Measurements from ENCODE around the gene SCAMP3. TPM values are rescaled to one million over a fixed set of nuclear protein-coding genes. Genes with fewer than 3 reads are reported as not detected.
A peak's percentile ranks its signal among the peaks of the same experiment; 100 is the strongest.
"Not testable (repeated sequence)": the region's sequence is repeated elsewhere in the genome, so short reads cannot be mapped to it uniquely, and the experiment has no call there.

SCAMP3 gene
- total RNA-seq, 1 donor from 2014 or later, result 128 TPM

- DNase-seq (ENCODE audit: extremely low read depth, low read depth, low spot score), result no peak
Measured at GRCh38 chr1:155256058-155256852, 5.9 kb downstream of the SCAMP3 start.

GRCh38 chr1:155255243-155256007 lies 6.7 kb downstream of the SCAMP3 start, which contains the start of gene ENTREP3:
TSS of gene ENTREP3 (minus strand) at chr1:155255483. CDS start at chr1:155254877, 606 bp downstream.
- DNase-seq (ENCODE audit: extremely low read depth, low read depth, low spot score), result no peak

GRCh38 chr1:155254714-155255242 lies 7.4 kb downstream of the SCAMP3 start:
- no peak for DNase-seq (ENCODE audit: extremely low read depth, low read depth, low spot score)

- no peak for DNase-seq (ENCODE audit: extremely low read depth, low read depth, low spot score)
Measured at GRCh38 chr1:155254228-155254713, 7.9 kb downstream of the SCAMP3 start.

- DNase-seq (ENCODE audit: extremely low read depth, low read depth, low spot score), result no peak
Measured at GRCh38 chr1:155253797-155254196, 8.4 kb downstream of the SCAMP3 start.

GRCh38 chr1:155253208-155253607 lies 9.0 kb downstream of the SCAMP3 start:
- no peak for DNase-seq (ENCODE audit: extremely low read depth, low read depth, low spot score)

- no peak for DNase-seq (ENCODE audit: extremely low read depth, low read depth, low spot score)
Measured at GRCh38 chr1:155251566-155251965, 10.6 kb downstream of the SCAMP3 start.

GRCh38 chr1:155250633-155251449 lies 11.3 kb downstream of the SCAMP3 start:
- DNase-seq (ENCODE audit: extremely low read depth, low read depth, low spot score), result no peak

- DNase-seq (ENCODE audit: extremely low read depth, low read depth, low spot score), result no peak
Measured at GRCh38 chr1:155250246-155250632, 11.9 kb downstream of the SCAMP3 start.

- DNase-seq (ENCODE audit: extremely low read depth, low read depth, low spot score), result no peak
Measured at GRCh38 chr1:155247667-155248553, 14.2 kb downstream of the SCAMP3 start.

- not testable (repeated sequence) for DNase-seq (ENCODE audit: extremely low read depth, low read depth, low spot score)
Measured at GRCh38 chr1:155246796-155247195, 15.4 kb downstream of the SCAMP3 start.

GRCh38 chr1:155245163-155245524 lies 17.0 kb downstream of the SCAMP3 start:
- DNase-seq (ENCODE audit: extremely low read depth, low read depth, low spot score), result no peak

GRCh38 chr1:155244368-155245162 lies 17.6 kb downstream of the SCAMP3 start:
- DNase-seq (ENCODE audit: extremely low read depth, low read depth, low spot score), result peak; percentile 92

GRCh38 chr1:155242805-155243358 lies 19.3 kb downstream of the SCAMP3 start:
- DNase-seq (ENCODE audit: extremely low read depth, low read depth, low spot score), result no peak

- DNase-seq (ENCODE audit: extremely low read depth, low read depth, low spot score), result no peak
Measured at GRCh38 chr1:155241841-155242264, 20.3 kb downstream of the SCAMP3 start.

- DNase-seq (ENCODE audit: extremely low read depth, low read depth, low spot score), result no peak
Measured at GRCh38 chr1:155241069-155241679, 21.0 kb downstream of the SCAMP3 start.

GRCh38 chr1:155236451-155236850 lies 25.7 kb downstream of the SCAMP3 start:
- DNase-seq (ENCODE audit: extremely low read depth, low read depth, low spot score), result no peak

- DNase-seq (ENCODE audit: extremely low read depth, low read depth, low spot score), result not testable (repeated sequence)
Measured at GRCh38 chr1:155235375-155235774, 26.8 kb downstream of the SCAMP3 start.
